ENCODE results near the gene MAT2B. TPM values are rescaled to one million over a fixed set of nuclear protein-coding genes. Genes with fewer than 3 reads are reported as not detected.

MAT2B gene
- total RNA-seq, 1 experiment from 2014 or later = 68.0 TPM

- DNase-seq (ENCODE audit: low read depth) = no peak
These were observed 45.7 kb downstream of the MAT2B start for GRCh38 chr5:163551156-163551555.

- DNase-seq (ENCODE audit: low read depth) = no peak
These were observed 47.1 kb downstream of the MAT2B start for GRCh38 chr5:163552536-163552935.

- DNase-seq (ENCODE audit: low read depth) = no peak
These were observed 55.9 kb downstream of the MAT2B start for GRCh38 chr5:163561339-163561738.

GRCh38 chr5:163562071-163562470 lies 56.7 kb downstream of the MAT2B start:
- DNase-seq (ENCODE audit: low read depth) = no peak

GRCh38 chr5:163563112-163563511 lies 57.7 kb downstream of the MAT2B start:
- no peak for DNase-seq (ENCODE audit: low read depth)

- DNase-seq (ENCODE audit: low read depth) = no peak
These were observed 58.5 kb downstream of the MAT2B start for GRCh38 chr5:163563880-163564279.

GRCh38 chr5:163564321-163564938 lies 59.0 kb downstream of the MAT2B start:
- DNase-seq (ENCODE audit: low read depth) = peak; percentile 48

- peak; percentile 16 for DNase-seq (ENCODE audit: low read depth)
These were observed 60.1 kb downstream of the MAT2B start for GRCh38 chr5:163565492-163565891.

- peak; percentile 24 for DNase-seq (ENCODE audit: low read depth)
These were observed 60.7 kb downstream of the MAT2B start for GRCh38 chr5:163565931-163566608.

GRCh38 chr5:163566678-163567077 lies 61.3 kb downstream of the MAT2B start:
- DNase-seq (ENCODE audit: low read depth) = no peak

GRCh38 chr5:163567811-163568210 lies 62.4 kb downstream of the MAT2B start:
- no peak for DNase-seq (ENCODE audit: low read depth)

Other genes starting within 250 kb of the MAT2B start
- gene CCNG1, start 68.0 kb upstream of the MAT2B start, total RNA-seq (2014; rRNA removed; shearing (Covaris generic)) = 190 and 272 TPM in 2 replicates
- gene NUDCD2, start 45.5 kb upstream of the MAT2B start, total RNA-seq (2014; rRNA removed; shearing (Covaris generic)) = 7.3 and 10.4 TPM in 2 replicates
- gene HMMR, start 45.0 kb upstream of the MAT2B start, total RNA-seq (2014; rRNA removed; shearing (Covaris generic)) = 70.5 and 79.3 TPM in 2 replicates